K562 (cell line): ENCODE data around the gene EML6. TPM values are rescaled to one million over a fixed set of nuclear protein-coding genes. Genes with fewer than 3 reads are reported as not detected.
A peak's percentile ranks its signal among the peaks of the same experiment; 100 is the strongest.

Experiments
- CHCHD3 ChIP-seq: fragments of 250-450 bp; sonication (Bioruptor Pico); IDR thresholded peaks from 2 replicates; pipeline ENCODE4 v2.1.2; 2022; ENCODE audit warnings: mild to moderate bottlenecking
- DDX20 ChIP-seq: fragments of 450-650 bp; IDR thresholded peaks from 2 replicates; pipeline ENCODE4 v1.6.1; 2016; ENCODE audit warnings: missing genetic modification characterization, low read depth, mild to moderate bottlenecking, missing compliant biosample characterization, moderate library complexity
- ESRRB ChIP-seq: fragments of 250-450 bp; sonication (Bioruptor Pico); IDR thresholded peaks from 2 replicates; pipeline ENCODE4 v1.5.0; 2020; ENCODE audit warnings: mild to moderate bottlenecking, moderate library complexity, borderline replicate concordance
- HDAC3 ChIP-seq: fragments of 450-650 bp; IDR thresholded peaks from 2 replicates; pipeline ENCODE4 v1.6.1; 2018; ENCODE audit warnings: borderline replicate concordance, mild to moderate bottlenecking, moderate library complexity; ENCODE audit not compliant: partially characterized antibody
- HES1 ChIP-seq: fragments of 450-650 bp; IDR thresholded peaks from 2 replicates; pipeline ENCODE4 v1.6.1; 2016; ENCODE audit warnings: low read depth, mild to moderate bottlenecking, moderate library complexity
- KAT8 ChIP-seq: fragments of 450-650 bp; IDR thresholded peaks from 2 replicates; pipeline ENCODE4 v1.6.1; 2016; ENCODE audit warnings: low read depth, mild to moderate bottlenecking
- KDM4B ChIP-seq, 2 experiments: fragments of 450-650 bp in 1 of 2; sonication (generic) in 1 of 2; IDR thresholded peaks; 2 replicates each; pipeline ENCODE4 v1.6.1; 2016 to 2017; ENCODE audit warnings: borderline replicate concordance in 2 of 2, antibody characterized with exemption in 1 of 2, low read depth in 1 of 2, mild to moderate bottlenecking in 1 of 2
- NCOR1 ChIP-seq: fragments of 450-650 bp; IDR thresholded peaks from 2 replicates; pipeline ENCODE4 v1.6.1; 2016; ENCODE audit warnings: mild to moderate bottlenecking, moderate library complexity
- NFIC ChIP-seq: fragments of 450-650 bp; IDR thresholded peaks from 2 replicates; pipeline ENCODE4 v1.6.1; 2017; ENCODE audit warnings: mild to moderate bottlenecking, inconsistent platforms
- SETDB1 ChIP-seq: IDR thresholded peaks from one replicate; pipeline ENCODE4 v1.6.1; 2012; ENCODE audit warnings: low read length, control low read depth, inconsistent platforms
- SMAD3 ChIP-seq: fragments of 450-650 bp; formaldehyde crosslinking; conservative IDR thresholded peaks from 2 replicates; pipeline ENCODE4 v1.4.0; 2020; ENCODE audit warnings: mild to moderate bottlenecking
- SNIP1 ChIP-seq: fragments of 450-650 bp; IDR thresholded peaks from 2 replicates; pipeline ENCODE4 v1.7.1; 2017; ENCODE audit warnings: low read depth, mild to moderate bottlenecking
- SUPT5H ChIP-seq: fragments of 450-650 bp; IDR thresholded peaks from 2 replicates; pipeline ENCODE4 v1.6.1; 2016
- ZKSCAN1 ChIP-seq: fragments of 150-350 bp; IDR thresholded peaks from 2 replicates; pipeline ENCODE4 v1.6.1; 2016; ENCODE audit warnings: low read depth, low read length
- ZNF212 ChIP-seq: fragments of 450-650 bp; formaldehyde crosslinking; IDR thresholded peaks from 2 replicates; pipeline ENCODE4 v1.4.0; 2020; ENCODE audit warnings: mild to moderate bottlenecking
- ZNF23 ChIP-seq: fragments of 250-450 bp; sonication (Bioruptor Pico); IDR thresholded peaks from 2 replicates; pipeline ENCODE4 v1.4.0; 2020; ENCODE audit warnings: mild to moderate bottlenecking
- ZNF583 ChIP-seq: fragments of 250-450 bp; sonication (Bioruptor Pico); IDR thresholded peaks from 2 replicates; pipeline ENCODE4 v1.4.0; 2020
- polyA plus RNA-seq, 8 experiments: library from polyadenylated mRNA; depleted of rRNA in 4 of 8; stranded (reverse) in 5 of 8; unstranded in 3 of 8; fragments of >200 nt; fragmentation: Nextera tagmentation in 2 of 8; fragmentation: Illumina TruSeq in 1 of 8; extraction: Ambion mirVana in 2 of 8; extraction: Trizol in 1 of 8; gene quantifications; 2 replicates each; pipeline versions ENCODE4 v1.2.1 to v1.2.3, GENCODE V29; 2011 to 2014; ENCODE audit warnings: inconsistent platforms in 1 of 8, missing spikeins in 1 of 8
- total RNA-seq, 7 experiments: library from RNA; depleted of rRNA in 6 of 7; stranded (reverse); fragments of >200 nt in 6 of 7; fragmentation: Illumina TruSeq in 2 of 7; extraction: Trizol in 2 of 7; gene quantifications; 2 replicates each; pipeline versions ENCODE4 v1.2.1 to v1.2.3, GENCODE V29; 2011 to 2021; ENCODE audit warnings: low replicate concordance in 1 of 7
- TF ChIP-seq, protein P1 (sequence below): sonication (generic); formaldehyde crosslinking; IDR thresholded peaks from 2 replicates; pipeline ENCODE4 v1.8.0; 2023; ENCODE audit warnings: missing genetic modification reagents, mild to moderate bottlenecking, borderline replicate concordance
- TF ChIP-seq, protein P2 (sequence below): sonication (generic); formaldehyde crosslinking; IDR thresholded peaks from 2 replicates; pipeline ENCODE4 v1.8.0; 2022; ENCODE audit warnings: mild to moderate bottlenecking, missing genetic modification reagents, borderline replicate concordance

Gene EML6
- total and polyA plus RNA-seq, 9 of the 15 experiments (the other 6 are each of a cell fraction or from before 2014, with no cell fraction given), result 0.07 to 0.56 (median 0.25) TPM

- TF ChIP-seq, protein P1, sequence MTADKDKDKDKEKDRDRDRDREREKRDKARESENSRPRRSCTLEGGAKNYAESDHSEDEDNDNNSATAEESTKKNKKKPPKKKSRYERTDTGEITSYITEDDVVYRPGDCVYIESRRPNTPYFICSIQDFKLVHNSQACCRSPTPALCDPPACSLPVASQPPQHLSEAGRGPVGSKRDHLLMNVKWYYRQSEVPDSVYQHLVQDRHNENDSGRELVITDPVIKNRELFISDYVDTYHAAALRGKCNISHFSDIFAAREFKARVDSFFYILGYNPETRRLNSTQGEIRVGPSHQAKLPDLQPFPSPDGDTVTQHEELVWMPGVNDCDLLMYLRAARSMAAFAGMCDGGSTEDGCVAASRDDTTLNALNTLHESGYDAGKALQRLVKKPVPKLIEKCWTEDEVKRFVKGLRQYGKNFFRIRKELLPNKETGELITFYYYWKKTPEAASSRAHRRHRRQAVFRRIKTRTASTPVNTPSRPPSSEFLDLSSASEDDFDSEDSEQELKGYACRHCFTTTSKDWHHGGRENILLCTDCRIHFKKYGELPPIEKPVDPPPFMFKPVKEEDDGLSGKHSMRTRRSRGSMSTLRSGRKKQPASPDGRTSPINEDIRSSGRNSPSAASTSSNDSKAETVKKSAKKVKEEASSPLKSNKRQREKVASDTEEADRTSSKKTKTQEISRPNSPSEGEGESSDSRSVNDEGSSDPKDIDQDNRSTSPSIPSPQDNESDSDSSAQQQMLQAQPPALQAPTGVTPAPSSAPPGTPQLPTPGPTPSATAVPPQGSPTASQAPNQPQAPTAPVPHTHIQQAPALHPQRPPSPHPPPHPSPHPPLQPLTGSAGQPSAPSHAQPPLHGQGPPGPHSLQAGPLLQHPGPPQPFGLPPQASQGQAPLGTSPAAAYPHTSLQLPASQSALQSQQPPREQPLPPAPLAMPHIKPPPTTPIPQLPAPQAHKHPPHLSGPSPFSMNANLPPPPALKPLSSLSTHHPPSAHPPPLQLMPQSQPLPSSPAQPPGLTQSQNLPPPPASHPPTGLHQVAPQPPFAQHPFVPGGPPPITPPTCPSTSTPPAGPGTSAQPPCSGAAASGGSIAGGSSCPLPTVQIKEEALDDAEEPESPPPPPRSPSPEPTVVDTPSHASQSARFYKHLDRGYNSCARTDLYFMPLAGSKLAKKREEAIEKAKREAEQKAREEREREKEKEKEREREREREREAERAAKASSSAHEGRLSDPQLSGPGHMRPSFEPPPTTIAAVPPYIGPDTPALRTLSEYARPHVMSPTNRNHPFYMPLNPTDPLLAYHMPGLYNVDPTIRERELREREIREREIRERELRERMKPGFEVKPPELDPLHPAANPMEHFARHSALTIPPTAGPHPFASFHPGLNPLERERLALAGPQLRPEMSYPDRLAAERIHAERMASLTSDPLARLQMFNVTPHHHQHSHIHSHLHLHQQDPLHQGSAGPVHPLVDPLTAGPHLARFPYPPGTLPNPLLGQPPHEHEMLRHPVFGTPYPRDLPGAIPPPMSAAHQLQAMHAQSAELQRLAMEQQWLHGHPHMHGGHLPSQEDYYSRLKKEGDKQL (CRISPR knock-in tag), result no peak
- TF ChIP-seq SETDB1, result no peak
- TF ChIP-seq ZNF212, result no peak
- TF ChIP-seq ZKSCAN1, result 0 out of 2 replicates have a peak, but pooled peaks have one; percentile 26
- no peak for TF ChIP-seq ZNF23
- no peak for TF ChIP-seq NCOR1
- no peak for TF ChIP-seq SMAD3 (CRISPR knock-in tag)
- TF ChIP-seq KAT8, result no peak
- TF ChIP-seq ESRRB (CRISPR knock-in tag), result no peak
- no peak for TF ChIP-seq NFIC
- TF ChIP-seq, protein P2, sequence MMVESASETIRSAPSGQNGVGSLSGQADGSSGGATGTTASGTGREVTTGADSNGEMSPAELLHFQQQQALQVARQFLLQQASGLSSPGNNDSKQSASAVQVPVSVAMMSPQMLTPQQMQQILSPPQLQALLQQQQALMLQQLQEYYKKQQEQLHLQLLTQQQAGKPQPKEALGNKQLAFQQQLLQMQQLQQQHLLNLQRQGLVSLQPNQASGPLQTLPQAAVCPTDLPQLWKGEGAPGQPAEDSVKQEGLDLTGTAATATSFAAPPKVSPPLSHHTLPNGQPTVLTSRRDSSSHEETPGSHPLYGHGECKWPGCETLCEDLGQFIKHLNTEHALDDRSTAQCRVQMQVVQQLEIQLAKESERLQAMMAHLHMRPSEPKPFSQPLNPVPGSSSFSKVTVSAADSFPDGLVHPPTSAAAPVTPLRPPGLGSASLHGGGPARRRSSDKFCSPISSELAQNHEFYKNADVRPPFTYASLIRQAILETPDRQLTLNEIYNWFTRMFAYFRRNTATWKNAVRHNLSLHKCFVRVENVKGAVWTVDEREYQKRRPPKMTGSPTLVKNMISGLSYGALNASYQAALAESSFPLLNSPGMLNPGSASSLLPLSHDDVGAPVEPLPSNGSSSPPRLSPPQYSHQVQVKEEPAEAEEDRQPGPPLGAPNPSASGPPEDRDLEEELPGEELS (CRISPR knock-in tag), result 0 out of 2 replicates have a peak, but pooled peaks have one; percentile 48
- TF ChIP-seq KDM4B (IDR thresholded peaks at IDR 0.05; ENCODE audit: borderline replicate concordance in 2 of 2, low read depth in 1 of 2), result peak in 1 of 2 experiments; percentile 46; a peak in 1 of 4 replicates
- peak; percentile 70 for TF ChIP-seq SUPT5H
- no peak for TF ChIP-seq ZNF583 (CRISPR knock-in tag)
- no peak for TF ChIP-seq HDAC3
- TF ChIP-seq CHCHD3, result no peak
- TF ChIP-seq HES1, result no peak
- no peak for TF ChIP-seq SNIP1
- no peak for TF ChIP-seq DDX20 (tag)
These were observed at the start of gene EML6 (continued) for GRCh38 chr2:54723131-54723995.
